Spinal cord (tissue), 10 donors: ENCODE results near the gene RFX4. TPM values are rescaled to one million over a fixed set of nuclear protein-coding genes. Genes with fewer than 3 reads are reported as not detected.
A peak's percentile ranks its signal among the peaks of the same experiment; 100 is the strongest.

Experiments
- DNase-seq, 6 donors: peaks; one replicate each; pipeline versions ENCODE4 v3.0.0 to v3.0.0-alpha.2; 2013 to 2015; ENCODE audit warnings: low spot score in 6 of 6, low read depth in 4 of 6
- H3K27ac ChIP-seq: one replicate; pipeline ENCODE4 v1.5.1; 2013; ENCODE audit warnings: low read depth, low read length, control low read depth
- H3K27me3 ChIP-seq: one replicate; pipeline ENCODE4 v1.6.1; 2013; ENCODE audit warnings: low read length; ENCODE audit not compliant: control insufficient read depth, insufficient read depth
- H3K36me3 ChIP-seq: one replicate; pipeline ENCODE4 v1.6.1; 2013; ENCODE audit warnings: low read length; ENCODE audit not compliant: control insufficient read depth, insufficient read depth
- H3K4me1 ChIP-seq: one replicate; pipeline ENCODE4 v1.6.1; 2013; ENCODE audit warnings: low read length; ENCODE audit not compliant: control insufficient read depth, insufficient read depth
- H3K4me3 ChIP-seq: one replicate; pipeline ENCODE4 v1.5.1; 2013; ENCODE audit warnings: low read depth, low read length, control low read depth
- H3K9me3 ChIP-seq: one replicate; pipeline ENCODE4 v1.6.1; 2013; ENCODE audit warnings: low read length; ENCODE audit not compliant: control insufficient read depth, insufficient read depth
- WGBS: methylation state at CpG from one replicate; pipeline ENCODE4 v1.1.5; 2013; ENCODE audit warnings: missing lambda C conversion rate; ENCODE audit not compliant: insufficient coverage; 5-methylcytosine and 5-hydroxymethylcytosine counted together
- polyA plus RNA-seq, 2 donors: library from polyadenylated mRNA; unstranded; fragments of 120-200 nt; gene quantifications; one replicate each; pipeline ENCODE4 v1.2.1, GENCODE V29; 2013; ENCODE audit not compliant: insufficient read length in 2 of 2
- total RNA-seq, 2 donors: library from RNA; depleted of rRNA in 1 of 2; stranded (reverse); fragments of 120-200 nt in 1 of 2; fragments of >200 nt in 1 of 2; gene quantifications; one replicate each; pipeline versions ENCODE4 v1.2.3 to v1.2.4, GENCODE V29; 2013 to 2014
- donor health status: healthy.

RFX4 gene
- total and polyA plus RNA-seq, 4 donors: 18.6 to 90.3 (median 45.6) TPM

DNA sequence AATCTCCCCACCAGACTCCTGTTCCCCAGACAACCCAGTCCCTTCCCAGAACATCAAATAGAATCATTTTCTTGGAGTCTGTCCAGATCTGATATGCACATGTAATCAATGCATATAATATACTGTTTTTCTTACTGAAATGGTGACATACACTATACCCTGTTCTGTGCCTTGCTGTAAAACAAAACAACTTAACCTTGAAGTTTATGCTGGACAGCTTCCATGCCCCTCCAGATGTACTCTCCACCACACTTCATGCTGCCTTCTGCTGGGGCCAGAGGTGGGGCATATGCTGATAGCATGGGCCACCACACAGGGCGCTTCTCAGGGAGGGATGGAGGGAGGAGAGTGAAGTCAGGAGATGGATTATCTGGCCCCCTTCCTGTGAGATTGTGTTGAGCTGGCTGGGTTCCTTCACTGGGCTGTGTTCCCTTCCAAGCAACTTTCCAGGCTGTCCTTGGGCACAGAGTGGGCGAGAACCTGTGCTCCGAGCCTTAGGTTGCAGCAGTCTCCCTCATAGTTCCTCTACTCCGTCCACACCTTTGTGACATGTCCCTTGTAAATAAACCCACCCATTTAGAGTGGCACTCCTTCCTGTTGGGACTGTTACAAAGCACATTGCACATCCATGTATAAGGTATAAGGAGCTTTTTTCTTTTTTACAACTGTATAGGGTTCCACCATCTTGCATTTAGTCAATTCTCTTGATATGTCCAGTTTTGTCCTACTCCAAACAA is 114.0 kb downstream of the RFX4 start:
- 81% methylated on average over 2 of the region's 4 CpGs for WGBS
- Histone ChIP-seq H3K4me3 (no peak overlapping the region), H3K27ac (no peak overlapping the region), H3K4me1 (peaks cover 3% of the 10 kb centered on the region), H3K9me3 (peaks cover 3% of the 10 kb centered on the region), H3K27me3 (no peaks in the 10 kb centered on the region), H3K36me3 (peaks cover 11% of the 10 kb centered on the region)
- DNase-seq: peak in 1 of 6 donors; percentile 29

DNA sequence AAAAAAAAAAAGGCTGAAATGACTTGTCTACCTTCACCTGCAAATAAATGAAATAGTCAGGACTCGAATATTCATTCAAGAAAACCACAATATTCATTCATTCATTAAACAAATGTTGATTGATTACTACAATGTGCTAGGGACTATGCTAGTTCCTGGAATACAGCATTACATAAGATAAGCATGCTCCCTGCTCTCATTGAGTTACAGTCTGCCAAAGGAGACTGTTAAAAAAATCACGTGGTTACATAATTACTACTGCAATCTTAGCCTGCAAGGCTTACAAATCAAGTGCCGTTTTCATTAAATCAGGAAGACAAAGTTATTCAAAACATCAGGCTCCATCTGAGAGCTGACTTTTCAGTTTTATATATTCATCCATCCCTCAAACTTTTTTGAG is 121.3 kb downstream of the RFX4 start:
- Histone ChIP-seq H3K27ac (no peak overlapping the region), H3K27me3 (no peaks in the 10 kb centered on the region), H3K9me3 (no peaks in the 10 kb centered on the region), H3K36me3 (peaks cover 19% of the 10 kb centered on the region), H3K4me3 (no peak overlapping the region), H3K4me1 (no peaks in the 10 kb centered on the region)
- DNase-seq: no peak
- WGBS: 77% methylated on average over 2 of the region's 3 CpGs

DNA sequence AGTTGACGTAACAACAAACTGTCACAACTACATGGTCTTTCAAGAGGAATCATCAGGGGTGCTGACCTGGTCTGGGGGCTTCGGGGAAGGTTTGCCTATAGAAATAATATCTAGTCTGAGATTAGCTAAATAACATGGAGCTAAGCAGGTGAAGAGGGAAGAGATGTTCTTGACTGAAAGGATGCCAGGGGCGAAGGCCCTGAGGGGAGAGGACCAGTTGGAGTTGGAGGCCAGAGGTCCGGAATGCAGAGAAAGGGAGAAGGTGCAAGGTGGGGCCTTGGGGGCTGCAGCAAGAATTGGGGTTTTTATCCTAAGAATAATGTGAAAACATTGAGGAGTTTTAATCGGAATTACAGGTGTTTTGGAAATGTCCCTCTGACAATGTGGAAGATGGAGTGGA is 123.2 kb downstream of the RFX4 start:
- no peaks in the 10 kb centered on the region for H3K9me3 ChIP-seq
- H3K27me3 ChIP-seq: no peaks in the 10 kb centered on the region
- H3K36me3 ChIP-seq: peaks cover 13% of the 10 kb centered on the region
- H3K4me1 ChIP-seq: no peaks in the 10 kb centered on the region
- H3K27ac ChIP-seq: no peak overlapping the region
- no peak overlapping the region for H3K4me3 ChIP-seq
- WGBS: 94% methylated on average over 3 of the region's 5 CpGs
- DNase-seq: no peak

DNA sequence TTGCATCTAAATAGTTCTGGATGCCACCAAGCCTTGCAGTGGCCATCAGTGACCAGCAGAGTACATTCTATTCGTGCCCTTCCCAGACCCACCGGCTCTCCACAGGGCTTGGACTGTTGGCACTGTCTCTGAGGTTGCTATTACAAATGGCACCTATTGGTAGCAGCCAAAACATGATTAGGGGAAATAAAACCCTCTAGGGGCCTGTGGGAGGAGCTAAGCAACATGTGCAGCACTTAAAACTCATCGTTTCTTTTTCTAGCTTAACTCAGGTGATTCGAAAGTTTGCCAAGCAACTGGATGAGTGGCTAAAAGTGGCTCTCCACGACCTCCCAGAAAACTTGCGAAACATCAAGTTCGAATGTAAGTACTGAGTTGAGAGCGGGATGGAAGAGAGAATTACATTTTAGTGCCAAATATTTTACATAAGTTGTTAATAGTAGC is 126.3 kb downstream of the RFX4 start:
- H3K4me1 ChIP-seq: no peaks in the 10 kb centered on the region
- no peaks in the 10 kb centered on the region for H3K27me3 ChIP-seq
- peaks cover 30% of the 10 kb centered on the region for H3K36me3 ChIP-seq
- H3K9me3 ChIP-seq: no peaks in the 10 kb centered on the region
- no peak overlapping the region for H3K4me3 ChIP-seq
- WGBS: 69% methylated on average over 3 of the region's 8 CpGs
- no peak for DNase-seq
- no peak overlapping the region for H3K27ac ChIP-seq

DNA sequence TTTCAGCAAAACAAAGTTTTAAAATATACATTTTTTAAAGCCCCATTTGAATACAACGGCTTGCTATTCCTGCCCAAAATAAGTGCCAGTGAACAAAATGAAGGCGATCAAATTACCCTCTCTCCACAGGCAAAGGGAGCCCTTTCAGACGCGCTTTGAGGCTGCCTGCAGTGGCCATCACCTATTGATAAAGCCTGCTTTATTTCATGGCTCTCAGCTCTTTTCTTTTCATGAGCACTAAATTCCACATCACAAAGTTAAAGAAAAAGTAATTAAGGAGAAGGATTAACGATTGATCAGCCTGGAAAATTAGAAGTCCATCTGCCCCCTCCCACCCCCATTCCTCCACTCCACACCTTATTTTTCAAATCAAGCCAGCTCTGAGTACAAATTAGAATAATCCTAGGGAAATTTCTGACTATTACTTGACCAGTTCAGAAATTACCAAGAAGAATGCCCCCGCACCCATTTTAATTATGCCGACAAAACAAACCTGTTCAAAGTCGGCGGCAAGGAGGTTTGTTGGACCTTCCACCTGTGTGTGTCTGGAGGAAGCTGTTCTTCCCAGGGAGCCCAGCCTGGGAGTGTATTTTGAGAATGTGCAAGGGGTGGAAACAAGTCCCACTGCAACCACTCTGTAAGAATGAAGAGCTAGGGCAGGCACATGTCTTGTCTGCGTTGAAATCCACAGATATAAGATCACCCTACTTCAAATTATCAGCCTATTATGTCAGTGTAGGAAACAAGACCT is 127.5 kb downstream of the RFX4 start:
- Histone ChIP-seq H3K4me1 (no peaks in the 10 kb centered on the region), H3K27ac (no peak overlapping the region), H3K4me3 (no peak overlapping the region), H3K27me3 (no peaks in the 10 kb centered on the region), H3K9me3 (no peaks in the 10 kb centered on the region), H3K36me3 (peaks cover 26% of the 10 kb centered on the region)
- DNase-seq: peak in 2 of 6 donors; percentile 17 to 29
- 4% methylated on average over 2 of the region's 10 CpGs for WGBS

DNA sequence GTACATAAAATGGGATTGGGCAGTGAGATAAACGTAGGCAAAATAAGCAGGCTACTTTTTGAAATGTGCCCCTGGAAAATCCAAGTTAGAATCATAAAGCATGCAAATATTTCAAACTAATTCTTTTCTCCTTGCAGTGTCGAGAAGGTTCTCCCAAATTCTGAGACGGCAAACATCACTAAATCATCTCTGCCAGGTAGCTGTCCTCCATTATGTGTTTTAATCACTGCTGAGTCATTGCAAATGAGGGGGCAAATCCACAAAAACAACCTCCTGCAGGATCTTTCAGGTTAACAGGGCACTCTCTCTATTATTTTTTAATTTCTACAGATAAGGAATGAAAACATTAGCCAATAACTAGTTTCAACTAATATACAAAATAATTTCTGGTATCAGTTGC is 128.5 kb downstream of the RFX4 start:
- H3K27ac ChIP-seq: no peak overlapping the region
- no peaks in the 10 kb centered on the region for H3K27me3 ChIP-seq
- no peak overlapping the region for H3K4me3 ChIP-seq
- H3K4me1 ChIP-seq: no peaks in the 10 kb centered on the region
- no peak for DNase-seq
- no peaks in the 10 kb centered on the region for H3K9me3 ChIP-seq
- 100% methylated on average over 1 of the region's 3 CpGs for WGBS
- H3K36me3 ChIP-seq: peaks cover 29% of the 10 kb centered on the region

DNA sequence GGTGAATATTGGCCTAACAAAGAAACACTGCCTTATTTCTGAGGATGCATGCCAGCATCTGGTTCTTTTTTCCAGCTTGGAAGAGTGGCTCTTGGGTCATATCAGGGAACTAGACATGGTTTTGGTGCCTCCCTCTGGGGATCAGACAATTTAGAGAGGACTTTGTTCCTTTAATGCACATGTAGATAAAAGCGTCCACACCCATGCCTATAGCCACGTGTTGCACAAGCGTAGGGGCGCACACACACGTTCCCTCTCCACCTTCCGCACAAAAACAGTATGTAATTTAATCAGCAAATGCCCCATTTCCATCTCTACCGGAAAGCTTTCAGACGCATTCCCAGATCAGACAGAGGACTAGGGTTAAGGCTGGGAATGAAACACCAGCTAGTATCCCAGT is 130.0 kb downstream of the RFX4 start:
- Histone ChIP-seq H3K27me3 (no peaks in the 10 kb centered on the region), H3K36me3 (peaks cover 28% of the 10 kb centered on the region), H3K4me1 (no peaks in the 10 kb centered on the region), H3K4me3 (no peak overlapping the region), H3K27ac (no peak overlapping the region), H3K9me3 (no peaks in the 10 kb centered on the region)
- 92% methylated on average over 2 of the region's 8 CpGs for WGBS
- no peak for DNase-seq

DNA sequence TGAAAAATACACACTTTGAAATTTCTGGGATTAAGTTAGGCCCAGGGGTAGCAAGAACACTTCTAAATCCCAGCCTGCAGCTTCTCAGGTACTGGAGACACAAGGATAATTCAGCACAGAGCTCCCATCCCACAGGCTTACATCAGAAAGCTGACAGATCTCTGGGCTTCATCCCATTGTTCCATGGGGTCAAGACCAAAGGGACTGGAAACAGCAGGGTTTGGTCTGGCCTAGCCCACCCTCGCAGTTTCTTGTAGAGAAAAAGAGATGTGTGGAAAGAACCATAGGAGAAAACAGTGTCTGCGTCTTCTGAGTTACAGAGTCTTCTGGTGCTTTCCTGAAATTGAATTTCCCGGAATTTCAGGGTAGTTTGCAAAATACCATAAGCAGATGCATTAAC is 132.1 kb downstream of the RFX4 start:
- no peaks in the 10 kb centered on the region for H3K9me3 ChIP-seq
- no peak for DNase-seq
- WGBS: 87% methylated on average over 3 of the region's 3 CpGs
- no peaks in the 10 kb centered on the region for H3K27me3 ChIP-seq
- no peak overlapping the region for H3K27ac ChIP-seq
- no peaks in the 10 kb centered on the region for H3K4me1 ChIP-seq
- no peak overlapping the region for H3K4me3 ChIP-seq
- peaks cover 29% of the 10 kb centered on the region for H3K36me3 ChIP-seq

DNA sequence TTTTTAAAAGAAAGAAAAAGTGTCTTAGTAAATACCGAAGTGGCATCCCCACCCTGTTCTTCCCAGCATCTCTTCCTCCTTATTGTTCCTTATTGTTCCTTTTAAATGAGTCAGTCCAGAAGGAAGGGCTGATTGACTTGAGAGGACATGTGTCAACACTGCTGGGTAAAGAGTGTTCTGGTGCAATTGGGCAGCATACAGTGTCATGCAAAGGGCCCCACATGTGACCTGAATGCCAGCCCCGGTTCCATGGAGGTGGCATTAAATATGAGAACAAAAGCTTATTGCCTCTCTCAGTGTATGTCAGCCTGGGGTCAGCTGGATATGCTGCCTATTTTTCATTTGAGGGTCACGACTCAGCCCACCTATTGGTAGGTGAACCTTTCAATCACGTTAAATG is 132.8 kb downstream of the RFX4 start:
- H3K27ac ChIP-seq: no peak overlapping the region
- peaks cover 35% of the 10 kb centered on the region for H3K36me3 ChIP-seq
- 73% methylated on average over 1 of the region's 4 CpGs for WGBS
- peaks cover 4% of the 10 kb centered on the region for H3K4me1 ChIP-seq
- no peak for DNase-seq
- H3K27me3 ChIP-seq: no peaks in the 10 kb centered on the region
- no peaks in the 10 kb centered on the region for H3K9me3 ChIP-seq
- no peak overlapping the region for H3K4me3 ChIP-seq

DNA sequence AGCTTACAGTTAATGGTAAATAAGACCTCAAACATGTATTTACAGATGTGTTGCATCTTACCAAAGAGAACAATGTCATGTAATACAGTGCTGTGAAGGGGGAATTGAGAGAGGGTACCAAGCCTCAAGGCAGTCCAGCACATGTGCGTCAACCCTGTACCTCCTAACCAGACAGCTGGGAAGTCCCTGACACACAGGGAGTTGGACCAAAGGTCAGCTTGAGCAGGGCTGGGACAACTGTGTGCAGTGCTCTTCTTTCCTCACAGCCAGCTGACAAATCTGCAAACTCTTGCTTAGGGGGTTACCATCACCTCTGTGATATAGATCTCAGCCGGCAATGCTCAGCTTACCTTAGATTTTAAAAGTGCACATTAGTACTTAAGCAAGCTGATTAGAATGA is 134.9 kb downstream of the RFX4 start:
- H3K4me3 ChIP-seq: no peak overlapping the region
- H3K9me3 ChIP-seq: no peaks in the 10 kb centered on the region
- peaks cover 29% of the 10 kb centered on the region for H3K36me3 ChIP-seq
- DNase-seq: no peak
- H3K27me3 ChIP-seq: no peaks in the 10 kb centered on the region
- WGBS: 94% methylated on average over 2 of the region's 2 CpGs
- no peak overlapping the region for H3K27ac ChIP-seq
- peaks cover 8% of the 10 kb centered on the region for H3K4me1 ChIP-seq
